ENCODE measurements around the gene MNT.

GRCh38 chr17:2372180-2372579, 28.7 kb downstream of the MNT start:
- TF ChIP-seq CTCF (IDR thresholded peaks at IDR 0.05) (no peak), POLR2A (IDR thresholded peaks at IDR 0.05) (no peak)

Measured in vagina (tissue), 2 donors.